HG02588 (cell line): Measurements from ENCODE around the gene ITPKC.
A peak's percentile ranks its signal among the peaks of the same experiment; 100 is the strongest.
"Not testable (repeated sequence)": the region's sequence is repeated elsewhere in the genome, so short reads cannot be mapped to it uniquely, and the experiment has no call there.

Source experiments
- ATAC-seq: cut with Tn5 transposase; IDR thresholded peaks from one replicate; pipeline ENCODE4 v1.9.1; 2021; ENCODE audit warnings: mild to moderate bottlenecking, moderate library complexity; ENCODE audit not compliant: unreplicated experiment

The ITPKC gene

GRCh38 chr19:40714441-40715299, 2.2 kb upstream of the ITPKC start:
- ATAC-seq = peak; percentile 47

GRCh38 chr19:40716031-40716481, 856 bp upstream of the ITPKC start:
- ATAC-seq = no peak

GRCh38 chr19:40717325-40717879, 490 bp downstream of the ITPKC start:
- no peak for ATAC-seq

- ATAC-seq = no peak
Measured at GRCh38 chr19:40717880-40718773, 1.2 kb downstream of the ITPKC start.

- ATAC-seq = no peak
Measured at GRCh38 chr19:40718774-40719391, 2.0 kb downstream of the ITPKC start.

GRCh38 chr19:40719414-40719894, 2.5 kb downstream of the ITPKC start:
- no peak for ATAC-seq

GRCh38 chr19:40721140-40721486, 4.2 kb downstream of the ITPKC start:
- no peak for ATAC-seq

GRCh38 chr19:40721936-40722661, 5.2 kb downstream of the ITPKC start:
- ATAC-seq = no peak

GRCh38 chr19:40723661-40724254, 6.8 kb downstream of the ITPKC start:
- ATAC-seq = no peak

- ATAC-seq = no peak
Measured at GRCh38 chr19:40724315-40724714, 7.4 kb downstream of the ITPKC start.

- ATAC-seq = no peak
Measured at GRCh38 chr19:40724855-40725254, 7.9 kb downstream of the ITPKC start.

GRCh38 chr19:40726279-40726678, 9.4 kb downstream of the ITPKC start:
- ATAC-seq = no peak

GRCh38 chr19:40730065-40730464, 13.2 kb downstream of the ITPKC start:
- ATAC-seq = not testable (repeated sequence)

- ATAC-seq = not testable (repeated sequence)
Measured at GRCh38 chr19:40732304-40732703, 15.4 kb downstream of the ITPKC start.

GRCh38 chr19:40733149-40733548, 16.2 kb downstream of the ITPKC start:
- no peak for ATAC-seq

GRCh38 chr19:40735013-40735771, 18.3 kb downstream of the ITPKC start:
- no peak for ATAC-seq

- ATAC-seq = no peak
Measured at GRCh38 chr19:40736661-40737060, 19.7 kb downstream of the ITPKC start.

GRCh38 chr19:40737102-40737644, 20.3 kb downstream of the ITPKC start:
- no peak for ATAC-seq
